NCI-H774 (cell line): ENCODE data around the gene MICB.
"Not testable (repeated sequence)": the region's sequence is repeated elsewhere in the genome, so short reads cannot be mapped to it uniquely, and the experiment has no call there.

Source experiments
- DNase-seq: peaks from one replicate; lab custom pipeline; 2025; lab: John Stamatoyannopoulos, UW

Gene MICB

DNA sequence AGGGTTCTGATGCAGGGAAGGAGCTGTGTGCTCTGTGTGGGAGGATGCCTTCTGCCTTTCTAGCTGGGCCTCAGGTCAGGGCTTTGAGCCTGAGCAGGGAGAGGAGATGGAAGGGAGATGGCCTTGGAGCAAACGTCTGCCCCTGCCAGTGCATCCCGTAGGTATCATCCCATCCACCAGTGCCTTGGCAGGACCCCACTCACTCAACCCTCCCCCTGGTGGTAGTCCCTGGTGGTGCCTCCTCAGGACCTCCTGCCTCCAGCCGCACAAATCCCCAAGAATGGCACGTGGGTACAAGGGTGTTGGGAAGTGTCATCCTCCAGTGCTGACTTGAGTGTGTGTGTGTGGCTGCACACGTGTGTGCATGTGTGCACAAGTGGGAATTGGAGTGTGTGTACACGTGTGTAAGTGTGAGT lies 23.1 kb upstream of the MICB start:
- no peak for DNase-seq

- no peak for DNase-seq
Measured at GRCh38 chr6:31476515-31477139, 21.3 kb upstream of the MICB start.

GRCh38 chr6:31477521-31477920 lies 20.4 kb upstream of the MICB start:
- DNase-seq, result no peak

GRCh38 chr6:31478186-31478950 lies 19.6 kb upstream of the MICB start:
- no peak for DNase-seq

- no peak for DNase-seq
Measured at GRCh38 chr6:31479151-31479932, 18.6 kb upstream of the MICB start.

GRCh38 chr6:31479933-31480535 lies 17.9 kb upstream of the MICB start:
- no peak for DNase-seq

DNA sequence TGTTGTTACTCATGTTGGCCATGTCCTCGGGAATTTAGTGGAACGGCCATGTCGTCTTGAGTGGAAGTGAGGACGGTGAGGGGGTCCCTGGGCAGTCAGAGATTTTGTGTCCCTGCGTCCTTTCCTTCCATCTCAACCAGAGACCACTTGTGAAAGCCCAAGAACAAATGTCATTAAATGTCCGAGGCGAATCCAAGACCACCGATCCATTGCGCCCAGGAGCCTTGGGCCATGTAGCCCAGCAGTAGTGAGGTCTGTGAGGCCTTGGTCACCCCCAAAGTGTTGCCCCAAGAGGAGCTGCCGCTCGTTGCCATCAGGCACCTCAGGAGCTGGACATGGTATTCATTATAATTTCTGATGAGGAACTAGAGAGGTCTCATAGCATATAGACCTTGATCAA lies 17.4 kb upstream of the MICB start:
- no peak for DNase-seq

DNA sequence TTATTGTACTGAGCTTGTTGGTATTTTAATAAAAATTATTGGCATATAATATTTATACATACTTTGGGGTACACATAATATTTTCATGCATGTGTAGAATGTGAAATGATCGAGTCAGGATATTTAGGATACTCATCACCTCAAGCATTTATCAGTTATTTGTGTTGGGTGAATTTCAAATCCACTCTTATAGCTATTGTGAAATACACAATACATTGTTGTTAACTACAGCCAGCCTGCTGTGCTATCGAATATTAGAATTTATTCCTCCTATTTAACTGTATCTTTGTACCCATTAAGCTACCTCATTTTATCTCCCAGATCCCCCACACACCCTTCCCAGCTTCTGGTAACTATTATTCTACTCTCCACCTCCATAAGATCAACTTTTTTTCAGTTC lies 14.6 kb upstream of the MICB start:
- no peak for DNase-seq

- no peak for DNase-seq
Measured at GRCh38 chr6:31485055-31485454, 12.9 kb upstream of the MICB start.

GRCh38 chr6:31486065-31486837 lies 11.7 kb upstream of the MICB start:
- DNase-seq, result not testable (repeated sequence)

GRCh38 chr6:31487674-31488073 lies 10.3 kb upstream of the MICB start:
- not testable (repeated sequence) for DNase-seq

DNA sequence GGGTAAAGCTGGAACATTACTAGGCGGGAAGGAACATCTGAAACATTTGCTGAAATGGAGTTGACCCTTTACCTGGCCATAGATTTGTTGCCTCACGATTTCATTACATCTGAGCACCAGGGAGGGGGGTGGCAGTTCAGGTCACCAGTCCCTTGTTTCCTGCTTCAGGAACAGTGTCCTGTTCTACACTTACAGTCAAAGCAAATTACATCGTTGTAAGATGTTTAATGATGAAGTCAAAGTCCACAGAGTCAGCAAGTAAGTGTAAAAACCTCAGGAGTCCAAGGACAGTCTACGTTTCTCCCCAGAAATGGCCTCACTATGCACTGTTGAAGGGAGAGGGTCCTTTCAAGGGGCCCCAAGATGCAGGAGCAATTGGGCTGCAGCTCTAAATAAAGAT lies 8.9 kb upstream of the MICB start:
- DNase-seq, result no peak

DNA sequence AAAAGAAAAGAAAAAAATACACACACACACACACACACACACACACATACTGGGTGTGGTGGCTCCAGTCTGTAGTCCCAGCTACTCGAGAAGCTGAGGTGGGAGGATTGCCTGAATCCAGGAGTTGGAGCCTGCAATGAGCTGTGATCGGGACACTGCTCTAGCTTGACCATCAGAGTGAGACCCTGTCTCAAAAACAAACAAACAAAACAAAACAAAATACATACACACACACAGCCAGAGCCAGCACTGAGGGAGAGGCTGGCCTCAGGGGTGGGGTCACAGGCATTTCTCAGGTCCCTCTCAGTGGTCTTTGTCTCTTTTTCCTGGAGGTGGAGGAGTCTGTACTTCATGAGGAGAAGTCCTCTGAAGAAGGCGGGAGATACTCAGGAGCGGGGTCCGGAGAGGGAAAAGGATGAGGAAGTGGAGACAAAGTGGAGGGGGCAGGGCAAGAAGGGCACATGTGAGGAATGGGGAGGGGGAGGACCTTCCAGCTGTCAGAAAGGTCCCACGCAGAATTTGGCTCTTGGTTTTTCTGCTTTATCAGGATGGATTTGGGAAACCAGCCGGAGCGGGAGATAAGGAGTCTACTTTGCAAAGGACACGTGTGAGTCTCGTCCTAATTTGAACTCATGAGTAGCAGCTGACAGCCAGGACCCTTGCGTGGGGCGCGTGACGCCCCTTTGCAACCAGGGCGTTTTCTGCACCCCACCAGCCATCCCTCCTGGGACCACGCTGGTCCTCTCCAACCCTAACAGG lies 7.7 kb upstream of the MICB start:
- DNase-seq, result no peak

GRCh38 chr6:31493550-31493874 lies 4.4 kb upstream of the MICB start:
- DNase-seq, result not testable (repeated sequence)

DNA sequence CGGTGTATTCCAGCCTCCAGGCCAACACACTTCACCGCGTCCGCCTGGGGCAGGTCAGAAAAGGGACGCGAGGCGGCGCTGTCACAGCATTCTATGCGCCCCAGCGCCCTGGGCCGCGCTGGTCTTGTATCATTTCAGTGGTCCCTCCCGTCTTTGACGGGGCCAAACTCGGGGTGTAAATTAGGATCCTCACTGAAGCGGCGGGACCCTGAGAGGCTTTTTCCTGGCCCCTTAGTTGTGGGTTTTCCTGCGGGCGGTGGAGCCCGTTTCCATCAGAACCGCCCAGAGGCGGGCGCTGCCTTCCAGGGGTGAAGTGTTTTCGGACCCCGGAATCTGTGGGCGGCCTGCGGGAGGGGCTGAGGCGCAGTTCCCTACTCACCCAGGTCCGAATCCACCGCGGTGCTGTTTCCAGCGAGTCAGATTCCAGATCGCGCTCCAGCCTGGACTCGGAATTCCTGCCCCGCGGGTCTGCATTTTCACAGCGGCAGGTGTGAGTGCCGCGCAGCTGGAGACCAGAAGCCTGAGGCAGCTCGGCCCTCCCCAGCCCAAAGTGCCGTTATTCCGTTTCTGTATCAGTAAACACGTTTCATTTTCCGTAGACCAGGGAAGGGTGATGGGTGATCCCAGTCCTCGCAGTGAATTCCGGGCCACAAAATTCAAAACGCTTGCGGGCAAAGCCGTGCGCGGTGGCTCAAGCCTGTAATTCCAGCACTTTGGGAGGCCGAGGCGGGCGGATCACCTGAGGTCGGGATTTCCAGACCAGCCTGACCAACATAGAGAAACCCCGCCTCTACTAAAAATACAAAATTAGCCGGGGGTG lies 3.9 kb upstream of the MICB start:
- DNase-seq, result peak; percentile 72

- DNase-seq, result no peak
Measured at GRCh38 chr6:31495580-31495979, 2.4 kb upstream of the MICB start.

DNA sequence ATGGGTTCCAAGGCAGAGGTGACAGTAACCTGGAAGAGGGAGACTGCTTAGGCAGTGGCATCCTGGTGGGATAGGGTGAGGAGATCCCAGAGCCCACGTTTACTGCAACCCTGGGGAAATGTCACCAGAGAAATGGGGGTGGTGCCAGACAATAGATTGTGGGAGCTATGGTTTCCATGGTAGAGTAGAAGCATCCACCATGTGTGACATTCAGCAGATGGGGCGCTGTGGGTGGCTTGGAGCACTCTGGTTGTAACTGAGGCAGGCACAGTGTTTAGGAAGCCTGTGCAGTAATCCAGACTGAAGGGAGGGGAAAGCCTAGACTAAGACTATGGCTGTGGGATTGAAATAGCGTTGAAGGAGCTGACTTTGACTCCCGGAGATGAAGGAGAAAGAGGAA lies 1.1 kb upstream of the MICB start:
- not testable (repeated sequence) for DNase-seq

GRCh38 chr6:31498748-31499147 lies 803 bp downstream of the MICB start:
- DNase-seq, result no peak

DNA sequence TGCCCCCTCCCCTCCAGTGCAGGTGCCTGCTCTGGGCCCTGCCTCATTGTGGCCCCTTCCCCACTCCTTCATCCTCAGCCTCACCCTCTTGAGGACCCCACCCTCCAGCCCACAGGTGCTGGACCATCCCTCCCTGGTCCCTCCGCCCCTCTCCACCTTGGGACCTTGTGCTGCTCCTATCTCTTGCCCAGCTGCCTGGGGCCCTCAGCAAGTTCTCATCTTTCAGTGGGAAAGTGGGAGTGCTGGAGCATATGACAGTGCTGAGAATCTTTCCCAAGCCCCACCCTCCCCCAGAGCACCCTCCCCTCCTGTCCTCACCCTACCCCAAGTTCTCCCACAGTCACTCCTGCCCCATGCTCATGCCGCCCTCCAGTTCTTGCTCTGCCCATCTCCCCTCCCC lies 1.7 kb downstream of the MICB start:
- DNase-seq, result not testable (repeated sequence)

GRCh38 chr6:31502586-31502985 lies 4.6 kb downstream of the MICB start:
- no peak for DNase-seq
